Measurements from ENCODE around the gene PPP3R1.

GRCh38 chr2:68156419-68156818, 95.9 kb downstream of the PPP3R1 start:
- TF ChIP-seq ATOH8 (CRISPR knock-in tag; IDR thresholded peaks at IDR 0.05; ENCODE audit: low read depth): no peak
- no peak for TF ChIP-seq POLR2A (IDR thresholded peaks at IDR 0.05; ENCODE audit: low read length)
- TF ChIP-seq CTCF (IDR thresholded peaks at IDR 0.05): no peak
- no peak for TF ChIP-seq RFX5 (IDR thresholded peaks at IDR 0.05)
- no peak for TF ChIP-seq GATA3 (IDR thresholded peaks at IDR 0.05; ENCODE audit: borderline replicate concordance)
- TF ChIP-seq ESRRA (IDR thresholded peaks at IDR 0.05; ENCODE audit: borderline replicate concordance, low read length): no peak
